ENCODE measurements around the gene MVK.

Gene MVK

DNA sequence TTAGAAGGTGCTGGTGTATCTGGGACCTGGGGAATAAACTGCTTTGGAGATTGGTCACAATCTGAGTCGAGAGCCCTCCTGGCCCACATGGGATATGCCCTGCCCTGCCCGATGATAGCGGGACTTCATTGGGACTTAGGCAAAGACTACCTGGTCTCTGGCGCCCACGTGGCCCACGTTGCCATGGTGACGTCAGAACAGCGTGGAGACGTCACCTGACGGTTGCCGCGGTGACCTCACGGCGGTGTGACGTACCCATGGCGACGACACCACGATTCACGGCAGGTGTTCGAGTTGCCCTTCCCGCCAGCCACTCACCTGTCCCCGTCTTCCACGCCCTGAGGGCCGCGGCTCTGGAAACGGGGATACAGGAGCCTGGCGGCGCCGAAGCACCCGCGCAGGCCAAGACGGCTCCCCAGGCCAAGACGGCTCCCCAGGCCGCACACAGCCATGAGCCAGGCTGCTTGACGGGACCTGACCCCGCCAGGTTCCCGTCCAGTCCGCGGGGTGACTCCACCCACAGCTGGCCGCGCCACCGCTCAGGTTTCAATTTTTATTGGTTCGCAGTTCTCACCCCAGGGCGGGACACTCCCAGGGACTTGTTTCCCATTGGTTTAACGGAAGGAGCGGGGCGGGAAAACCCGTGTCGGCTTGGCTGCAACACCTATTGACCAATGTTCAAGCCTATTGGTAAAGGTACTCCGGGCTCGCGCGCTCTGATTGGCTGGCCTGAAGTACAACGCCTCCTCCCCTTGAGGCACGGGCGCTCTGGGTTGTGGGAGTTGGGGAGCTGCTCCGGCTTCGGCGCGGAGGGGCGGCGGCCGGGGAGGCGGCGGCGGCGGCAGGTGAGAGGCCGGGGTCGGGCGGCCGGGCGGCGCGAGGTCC, at the start of gene MVK, which contains the start of gene MMAB:
TSS of gene MVK (plus strand) at position 766 of the 885 bp plus-strand sequence. CDS start 1,029 bp downstream, outside the sequence.
TSS of gene MMAB (minus strand) at position 476 of the 885 bp plus-strand sequence. CDS start at position 452, 24 bp downstream.
- peak; percentile 100 for DNase-seq

- no peak for DNase-seq
Observed at GRCh38 chr12:109524466-109525278, 48.9 kb upstream of the MVK start.

- peak; percentile 79 for DNase-seq
Observed at GRCh38 chr12:109525279-109525585, 48.4 kb upstream of the MVK start.

DNA sequence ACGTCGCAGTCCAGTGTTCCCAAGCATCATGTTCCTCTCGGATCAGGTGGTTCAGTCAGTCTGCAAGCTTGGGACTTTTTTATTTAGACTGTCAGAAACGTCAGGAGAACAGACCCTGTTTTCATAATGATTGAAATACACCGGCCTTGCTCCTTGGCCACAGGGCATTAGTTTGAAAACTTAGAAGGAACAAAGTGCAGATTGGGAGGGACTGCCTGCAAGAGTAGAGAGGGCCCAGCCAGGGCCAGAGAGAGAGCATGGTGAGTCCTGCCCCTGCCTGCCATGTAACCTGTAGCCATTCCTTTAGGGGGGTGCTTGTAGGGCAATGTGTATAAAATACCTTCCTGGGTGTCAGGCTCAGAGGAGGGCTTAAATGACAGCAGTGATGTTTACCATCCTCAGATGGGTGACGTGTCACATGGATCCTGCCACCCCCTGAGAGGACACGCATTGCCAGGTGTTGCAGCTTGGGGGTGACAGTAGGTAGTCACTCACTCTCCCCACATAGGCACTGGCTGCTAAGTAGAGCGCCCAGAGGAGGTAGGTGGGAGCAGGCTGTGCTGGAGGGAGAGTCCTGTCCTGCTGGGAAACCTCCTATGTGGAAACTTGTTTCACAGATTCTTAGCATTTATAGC, 46.0 kb upstream of the MVK start:
- no peak for DNase-seq

- DNase-seq = peak; percentile 83
Observed at GRCh38 chr12:109529691-109530640, 43.6 kb upstream of the MVK start.

GRCh38 chr12:109531411-109531810, 42.2 kb upstream of the MVK start:
- DNase-seq = no peak

DNA sequence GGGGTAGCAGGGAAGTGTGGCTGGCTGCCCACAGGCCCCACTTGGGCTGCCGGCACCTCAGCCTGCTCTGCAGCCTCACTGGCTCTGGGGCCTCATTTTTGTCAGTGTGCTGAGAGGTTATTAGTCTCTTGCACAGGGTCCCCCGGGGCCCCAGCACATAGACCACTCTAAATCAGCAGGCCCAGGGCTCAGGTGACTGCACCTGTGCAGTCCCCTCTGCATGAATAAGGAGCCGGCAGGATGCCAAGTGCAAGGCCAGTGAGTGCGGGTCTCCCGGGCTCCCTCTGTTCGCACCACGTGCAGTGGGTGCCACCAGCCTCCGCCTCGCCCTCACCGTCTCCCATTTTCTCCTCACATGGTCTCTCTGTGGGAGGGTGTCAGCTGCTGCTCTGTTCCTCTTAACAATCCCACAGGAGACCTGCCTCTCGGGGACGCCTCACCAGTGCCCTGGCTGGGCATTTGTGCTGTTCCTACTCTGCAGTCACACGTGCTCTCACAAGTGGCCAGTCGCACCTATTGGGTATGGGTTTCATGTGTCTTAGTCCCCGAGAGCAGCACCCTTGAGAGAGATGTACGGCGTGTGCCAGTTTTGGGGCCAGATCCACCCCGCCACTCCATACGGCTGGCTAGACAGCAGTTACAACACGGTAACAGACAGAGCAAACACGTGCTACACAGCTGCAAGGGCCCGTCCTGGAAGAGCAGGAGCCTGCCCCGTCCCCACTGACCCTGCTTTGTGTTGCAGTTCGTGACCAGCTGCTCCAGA, 40.7 kb upstream of the MVK start:
- no peak for DNase-seq

GRCh38 chr12:109533487-109533740, 40.2 kb upstream of the MVK start:
- DNase-seq = no peak

GRCh38 chr12:109534456-109534855, 39.1 kb upstream of the MVK start:
- DNase-seq = no peak

DNA sequence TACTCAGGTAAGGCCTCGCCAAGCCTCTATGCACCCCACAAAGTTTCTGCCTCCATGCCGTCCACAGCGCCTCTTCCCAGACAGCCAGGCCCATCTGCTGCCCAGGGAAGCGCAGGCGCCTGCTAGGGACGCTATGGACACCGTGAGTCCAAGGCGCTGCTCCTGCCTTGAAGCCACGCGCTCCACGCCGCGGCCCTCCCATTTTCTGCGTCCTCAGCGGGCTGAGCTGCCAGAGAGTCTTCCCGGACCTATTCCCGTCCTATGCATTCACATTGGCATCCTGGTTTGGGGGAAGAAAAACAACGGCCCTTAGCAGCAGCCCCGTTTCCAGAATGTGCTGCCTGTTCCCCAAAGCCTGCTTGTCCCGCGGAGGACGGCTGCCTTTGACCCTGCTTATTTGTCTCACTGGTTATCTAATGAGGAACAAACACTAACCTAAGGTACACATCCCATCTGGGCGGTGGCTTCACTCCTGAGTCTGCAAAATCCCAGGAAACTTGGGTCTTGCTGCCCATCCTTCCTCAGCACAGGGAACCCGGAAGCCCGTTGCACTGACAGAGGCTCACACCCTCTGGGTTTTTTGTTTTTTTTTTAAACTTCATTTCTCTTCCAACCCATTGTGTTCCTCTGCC, 38.2 kb upstream of the MVK start:
- no peak for DNase-seq

DNA sequence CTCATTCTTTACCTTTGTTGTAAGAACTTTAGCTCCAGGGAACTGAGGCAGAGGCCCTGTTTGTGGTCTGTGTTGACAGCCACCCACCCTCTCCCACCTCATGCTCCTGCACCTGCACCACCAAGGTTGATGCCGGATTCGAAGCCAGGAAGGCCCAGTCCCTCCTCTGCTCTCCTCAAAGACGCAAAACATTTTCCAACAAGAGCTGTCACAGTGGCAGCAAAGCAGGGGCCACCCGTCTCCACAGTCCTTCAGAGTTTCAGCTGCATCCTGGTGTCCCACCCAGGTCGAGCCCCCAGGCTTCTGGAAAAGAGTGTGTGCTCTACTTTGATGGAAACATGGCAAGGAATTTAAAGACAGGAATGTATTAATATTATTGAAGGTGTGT, 37.7 kb upstream of the MVK start:
- DNase-seq = no peak

- no peak for DNase-seq
Observed at GRCh38 chr12:109537136-109537535, 36.5 kb upstream of the MVK start.

DNA sequence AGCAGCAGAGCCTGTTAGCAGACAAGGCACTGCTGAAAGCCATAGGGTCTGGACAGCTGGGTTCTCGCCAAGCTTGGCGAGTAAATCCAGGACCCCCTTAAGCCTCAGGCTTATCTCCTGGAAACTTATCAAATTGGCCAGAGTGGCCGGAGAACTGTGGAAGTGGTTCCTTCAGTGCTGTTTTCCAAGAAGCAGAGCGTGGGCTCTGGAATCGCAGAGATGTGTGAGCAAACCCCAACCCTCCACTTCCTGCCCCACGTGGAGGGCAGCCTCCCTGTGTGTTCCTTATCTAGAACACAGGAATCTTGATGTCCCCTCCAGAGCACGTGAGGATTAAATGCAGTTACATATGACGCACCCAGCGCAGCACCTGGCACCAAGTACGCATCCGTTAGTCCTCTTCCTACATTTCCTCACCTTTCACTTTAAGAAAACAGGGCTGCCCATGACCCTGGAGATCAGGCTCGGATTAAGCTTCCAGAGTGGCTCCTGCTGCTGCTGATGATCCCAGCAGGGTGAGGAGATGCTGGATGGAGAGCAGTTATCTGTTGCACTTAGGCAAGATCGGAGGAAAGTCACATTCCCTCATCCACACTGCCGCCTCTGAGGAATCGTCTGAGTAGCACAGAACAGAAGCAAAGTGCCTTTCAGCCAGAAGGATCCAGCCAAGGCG, 35.3 kb upstream of the MVK start:
- no peak for DNase-seq

- DNase-seq = no peak
Observed at GRCh38 chr12:109539508-109539907, 34.1 kb upstream of the MVK start.

- DNase-seq = no peak
Observed at GRCh38 chr12:109540526-109541412, 32.8 kb upstream of the MVK start.

GRCh38 chr12:109541413-109541726, 32.2 kb upstream of the MVK start:
- DNase-seq = no peak

- DNase-seq = no peak
Observed at GRCh38 chr12:109542014-109542413, 31.6 kb upstream of the MVK start.

GRCh38 chr12:109542876-109543275, 30.7 kb upstream of the MVK start:
- no peak for DNase-seq

DNA sequence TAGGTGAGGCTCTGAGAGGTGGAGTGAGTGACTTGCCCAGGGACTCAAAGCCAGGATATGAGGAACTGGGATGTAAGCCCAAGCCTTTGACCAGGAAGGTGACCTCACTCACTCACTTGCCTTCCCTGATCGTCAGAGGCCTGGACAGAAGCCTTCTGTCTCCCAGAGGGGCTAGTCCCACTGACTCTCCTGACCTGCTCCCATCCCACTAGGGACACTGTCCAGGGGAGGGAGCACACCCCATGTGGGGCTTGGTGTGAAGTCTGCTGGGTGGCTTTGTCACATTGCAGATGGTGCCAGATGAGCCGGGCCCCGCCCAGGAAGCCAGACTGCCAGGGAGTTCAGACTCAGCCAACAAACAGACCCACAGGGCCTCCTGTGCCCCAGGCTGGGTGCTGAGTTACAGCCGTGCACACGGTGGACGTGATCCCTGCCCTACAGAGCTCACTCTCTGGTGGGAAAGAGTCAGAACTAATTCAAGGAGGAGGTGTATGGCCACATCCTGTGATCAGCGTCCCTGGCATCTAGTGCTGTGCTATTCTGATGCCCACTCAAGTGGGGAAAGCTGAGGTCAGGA, 28.6 kb upstream of the MVK start:
- DNase-seq = no peak

DNA sequence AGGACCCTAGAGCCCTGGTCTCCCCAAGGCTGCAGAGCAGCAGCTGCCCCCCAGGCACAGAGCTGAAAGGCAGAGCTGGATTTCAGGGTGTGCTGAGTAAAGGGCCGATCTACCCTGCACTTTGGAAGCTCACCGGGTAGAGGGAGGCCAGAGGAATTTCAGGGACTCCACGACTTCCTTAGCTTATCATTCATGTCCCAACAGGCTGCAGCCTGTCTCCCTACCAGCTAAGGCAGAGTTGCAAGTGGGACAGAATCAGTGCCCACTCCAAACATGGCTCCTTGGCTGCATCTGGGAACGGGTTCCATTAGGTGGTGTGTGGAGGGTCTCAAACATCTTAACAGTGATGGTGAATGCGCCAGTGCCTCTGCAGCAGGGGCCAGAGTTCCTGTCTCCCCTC, 27.8 kb upstream of the MVK start:
- no peak for DNase-seq

Data from islet precursor cell (in vitro differentiated cells).